Fibroblast of lung (primary cell): ENCODE measurements around the gene RTP1.

Experiments used
- EZH2 ChIP-seq: IDR thresholded peaks from 2 replicates; pipeline ENCODE4 v1.5.1; 2012; ENCODE audit warnings: low read length, control low read depth, mild to moderate bottlenecking; ENCODE audit errors: missing control alignments
- TF ChIP-seq, protein P1 (sequence below), 2 donors: IDR thresholded peaks in 1 of 2; conservative IDR thresholded peaks in 1 of 2; 1 replicate in 1 of 2; 2 replicates in 1 of 2; pipeline ENCODE4 v1.5.1; 2011 to 2012; ENCODE audit warnings: low read length in 2 of 2, control low read depth in 1 of 2, inconsistent platforms in 1 of 2, low read depth in 1 of 2, mild to moderate bottlenecking in 1 of 2

DNA sequence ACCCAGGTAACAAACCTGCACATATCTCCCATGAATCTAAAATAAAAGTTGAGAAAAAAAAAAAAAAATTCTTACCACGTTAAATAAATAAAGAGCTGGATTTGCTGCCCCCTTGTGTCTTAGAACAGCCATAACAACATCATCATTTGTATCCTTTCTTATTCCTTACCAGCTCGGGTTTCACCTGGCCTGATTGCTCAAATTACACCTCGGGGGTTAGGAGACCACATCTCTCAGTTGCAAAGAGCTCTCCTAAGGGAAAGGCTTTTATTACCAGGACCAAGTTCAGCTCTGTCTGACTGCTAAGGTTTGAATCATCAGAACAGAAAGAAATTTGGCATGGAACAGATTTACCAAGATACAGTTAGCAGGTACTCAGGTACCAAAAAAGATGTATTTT lies 32.1 kb upstream of the RTP1 start:
- TF ChIP-seq, protein P1, sequence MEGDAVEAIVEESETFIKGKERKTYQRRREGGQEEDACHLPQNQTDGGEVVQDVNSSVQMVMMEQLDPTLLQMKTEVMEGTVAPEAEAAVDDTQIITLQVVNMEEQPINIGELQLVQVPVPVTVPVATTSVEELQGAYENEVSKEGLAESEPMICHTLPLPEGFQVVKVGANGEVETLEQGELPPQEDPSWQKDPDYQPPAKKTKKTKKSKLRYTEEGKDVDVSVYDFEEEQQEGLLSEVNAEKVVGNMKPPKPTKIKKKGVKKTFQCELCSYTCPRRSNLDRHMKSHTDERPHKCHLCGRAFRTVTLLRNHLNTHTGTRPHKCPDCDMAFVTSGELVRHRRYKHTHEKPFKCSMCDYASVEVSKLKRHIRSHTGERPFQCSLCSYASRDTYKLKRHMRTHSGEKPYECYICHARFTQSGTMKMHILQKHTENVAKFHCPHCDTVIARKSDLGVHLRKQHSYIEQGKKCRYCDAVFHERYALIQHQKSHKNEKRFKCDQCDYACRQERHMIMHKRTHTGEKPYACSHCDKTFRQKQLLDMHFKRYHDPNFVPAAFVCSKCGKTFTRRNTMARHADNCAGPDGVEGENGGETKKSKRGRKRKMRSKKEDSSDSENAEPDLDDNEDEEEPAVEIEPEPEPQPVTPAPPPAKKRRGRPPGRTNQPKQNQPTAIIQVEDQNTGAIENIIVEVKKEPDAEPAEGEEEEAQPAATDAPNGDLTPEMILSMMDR (conservative IDR thresholded peaks at IDR 0.05 in 1 of 2, IDR thresholded peaks at IDR 0.05 in 1 of 2; ENCODE audit: low read depth in 1 of 2, low read length in 2 of 2), result peak; percentile 52 to 63
- no peak for TF ChIP-seq EZH2
